Stimulated activated naive B cell treated with anti-CD40 and anti-IgM and Interleukin-4, amounts not matched to agents 10 μg/mL and 1 μg/mL and 100 μg/mL, for 72 hours (primary cell): ENCODE data around the gene RBM45.
"Not testable (repeated sequence)": the region's sequence is repeated elsewhere in the genome, so short reads cannot be mapped to it uniquely, and the experiment has no call there.

Experiments used
- ATAC-seq, 2 donors: fragments of 150-1000 bp; cut with Tn5 transposase; replicated peaks; 2 replicates each; pipeline ENCODE4 v1.10.0; 2021; ENCODE audit warnings: moderate library complexity in 1 of 2
- DNase-seq: peaks from one replicate; pipeline ENCODE4 v3.0.0; 2021
- H3K27ac Mint-ChIP-seq: one replicate; pipeline ENCODE4 v1.8.0; 2022; ENCODE audit warnings: mild to moderate bottlenecking, mixed read lengths
- H3K27me3 Mint-ChIP-seq, 2 donors: one replicate each; pipeline ENCODE4 v1.8.0; 2022; ENCODE audit warnings: mixed read lengths in 2 of 2
- H3K36me3 Mint-ChIP-seq, 2 donors: one replicate each; pipeline ENCODE4 v1.8.0; 2022; ENCODE audit warnings: mixed read lengths in 2 of 2, mild to moderate bottlenecking in 1 of 2
- H3K4me1 Mint-ChIP-seq, 2 donors: one replicate each; pipeline ENCODE4 v1.8.0; 2022; ENCODE audit warnings: mixed read lengths in 2 of 2, mild to moderate bottlenecking in 1 of 2
- H3K4me3 Mint-ChIP-seq, 2 donors: one replicate each; pipeline ENCODE4 v1.8.0; 2022; ENCODE audit warnings: mild to moderate bottlenecking in 2 of 2, mixed read lengths in 2 of 2, moderate library complexity in 1 of 2
- H3K9me3 Mint-ChIP-seq, 2 donors: one replicate each; pipeline ENCODE4 v1.8.0; 2022; ENCODE audit warnings: mixed read lengths in 2 of 2, mild to moderate bottlenecking in 1 of 2

Gene RBM45

GRCh38 chr2:178119179-178119922, 7.1 kb downstream of the RBM45 start:
- Mint-ChIP-seq H3K4me1 (peaks cover 2 to 5% of the 10 kb centered on the region in 2 donors), H3K36me3 (peaks cover 28 to 37% of the 10 kb centered on the region in 2 donors), H3K9me3 (no peaks in the 10 kb centered on the region), H3K27me3 (no peaks in the 10 kb centered on the region), H3K27ac (no peak overlapping the region), H3K4me3 (no peak overlapping the region)
- DNase-seq (no peak), ATAC-seq (no peak)

GRCh38 chr2:178123163-178123562, 10.9 kb downstream of the RBM45 start:
- Mint-ChIP-seq H3K27me3 (no peaks in the 10 kb centered on the region), H3K4me3 (no peak overlapping the region), H3K36me3 (peaks cover 43 to 54% of the 10 kb centered on the region in 2 donors), H3K4me1 (no peaks in the 10 kb centered on the region), H3K27ac (no peak overlapping the region), H3K9me3 (no peaks in the 10 kb centered on the region)
- DNase-seq: no peak
- ATAC-seq: no peak

- Mint-ChIP-seq H3K4me1 (no peaks in the 10 kb centered on the region), H3K27me3 (no peaks in the 10 kb centered on the region), H3K9me3 (no peaks in the 10 kb centered on the region), H3K27ac (no peak overlapping the region), H3K4me3 (no peak overlapping the region), H3K36me3 (peaks cover 35 to 53% of the 10 kb centered on the region in 2 donors)
- no peak for ATAC-seq
- DNase-seq: no peak
Observed at GRCh38 chr2:178125125-178125524, 12.9 kb downstream of the RBM45 start.

GRCh38 chr2:178125862-178126261, 13.6 kb downstream of the RBM45 start:
- no peaks in the 10 kb centered on the region for H3K4me1 Mint-ChIP-seq
- H3K9me3 Mint-ChIP-seq: no peaks in the 10 kb centered on the region
- ATAC-seq: no peak
- peaks cover 32 to 53% of the 10 kb centered on the region in 2 donors for H3K36me3 Mint-ChIP-seq
- DNase-seq: no peak
- no peak overlapping the region for H3K27ac Mint-ChIP-seq
- H3K4me3 Mint-ChIP-seq: no peak overlapping the region
- H3K27me3 Mint-ChIP-seq: no peaks in the 10 kb centered on the region

- Mint-ChIP-seq H3K4me3 (no peak overlapping the region), H3K9me3 (no peaks in the 10 kb centered on the region), H3K27ac (no peak overlapping the region), H3K36me3 (peaks cover 24 to 46% of the 10 kb centered on the region in 2 donors), H3K4me1 (no peaks in the 10 kb centered on the region), H3K27me3 (no peaks in the 10 kb centered on the region)
- ATAC-seq (no peak), DNase-seq (no peak)
Observed at GRCh38 chr2:178128836-178129630, 16.8 kb downstream of the RBM45 start.

GRCh38 chr2:178136321-178137025, 24.2 kb downstream of the RBM45 start:
- no peak overlapping the region for H3K27ac Mint-ChIP-seq

GRCh38 chr2:178142274-178143065, 30.2 kb downstream of the RBM45 start:
- H3K4me3 Mint-ChIP-seq: no peak overlapping the region
- ATAC-seq (no peak), DNase-seq (no peak)
- no peaks in the 10 kb centered on the region for H3K4me1 Mint-ChIP-seq
- no peaks in the 10 kb centered on the region for H3K36me3 Mint-ChIP-seq
- no peaks in the 10 kb centered on the region for H3K9me3 Mint-ChIP-seq
- H3K27me3 Mint-ChIP-seq: peaks cover 9 to 18% of the 10 kb centered on the region in 2 donors
- H3K27ac Mint-ChIP-seq: no peak overlapping the region

More at GRCh38 chr2:178136321-178137025, 24.2 kb downstream of the RBM45 start:
- Mint-ChIP-seq H3K9me3 (no peaks in the 10 kb centered on the region), H3K36me3 (peaks cover 20 to 30% of the 10 kb centered on the region in 2 donors), H3K27me3 (no peaks in the 10 kb centered on the region), H3K4me3 (no peak overlapping the region), H3K4me1 (no peaks in the 10 kb centered on the region)
- no peak for DNase-seq
- ATAC-seq: no peak

- H3K27ac Mint-ChIP-seq: no peak overlapping the region
- no peaks in the 10 kb centered on the region for H3K9me3 Mint-ChIP-seq
- H3K36me3 Mint-ChIP-seq: no peaks in the 10 kb centered on the region
- no peak overlapping the region for H3K4me3 Mint-ChIP-seq
- H3K4me1 Mint-ChIP-seq: no peaks in the 10 kb centered on the region
- H3K27me3 Mint-ChIP-seq: peaks cover 12 to 23% of the 10 kb centered on the region in 2 donors
- ATAC-seq (no peak), DNase-seq (no peak)
Observed at GRCh38 chr2:178143481-178143880, 31.2 kb downstream of the RBM45 start.

GRCh38 chr2:178152033-178152432, 39.8 kb downstream of the RBM45 start:
- Mint-ChIP-seq H3K27ac (no peak overlapping the region), H3K27me3 (peaks cover 14% of the 10 kb centered on the region in 2 donors), H3K4me1 (no peaks in the 10 kb centered on the region), H3K36me3 (no peaks in the 10 kb centered on the region), H3K9me3 (peaks cover 10 to 15% of the 10 kb centered on the region in 2 donors), H3K4me3 (no peak overlapping the region)
- DNase-seq (no peak), ATAC-seq (no peak)

GRCh38 chr2:178152542-178152941, 40.3 kb downstream of the RBM45 start:
- Mint-ChIP-seq H3K9me3 (peaks cover 10 to 15% of the 10 kb centered on the region in 2 donors), H3K27ac (no peak overlapping the region), H3K4me1 (no peaks in the 10 kb centered on the region), H3K36me3 (no peaks in the 10 kb centered on the region), H3K4me3 (no peak overlapping the region), H3K27me3 (peaks cover 12 to 13% of the 10 kb centered on the region in 2 donors)
- ATAC-seq (no peak), DNase-seq (no peak)

GRCh38 chr2:178152977-178153376, 40.7 kb downstream of the RBM45 start:
- peaks cover 10 to 15% of the 10 kb centered on the region in 2 donors for H3K9me3 Mint-ChIP-seq
- H3K27me3 Mint-ChIP-seq: peaks cover 7 to 10% of the 10 kb centered on the region in 2 donors
- no peak overlapping the region for H3K27ac Mint-ChIP-seq
- no peaks in the 10 kb centered on the region for H3K36me3 Mint-ChIP-seq
- no peaks in the 10 kb centered on the region for H3K4me1 Mint-ChIP-seq
- ATAC-seq (no peak), DNase-seq (no peak)
- H3K4me3 Mint-ChIP-seq: no peak overlapping the region

- H3K4me1 Mint-ChIP-seq, H3K4me3 Mint-ChIP-seq, DNase-seq, H3K36me3 Mint-ChIP-seq, ATAC-seq, H3K27ac Mint-ChIP-seq: not testable (repeated sequence)
- Mint-ChIP-seq H3K27me3 (peaks cover 5 to 12% of the 10 kb centered on the region in 2 donors), H3K9me3 (peaks cover 10 to 15% of the 10 kb centered on the region in 2 donors)
Observed at GRCh38 chr2:178153878-178154277, 41.6 kb downstream of the RBM45 start.

- DNase-seq (no peak), ATAC-seq (no peak)
- Mint-ChIP-seq H3K27me3 (peaks cover 6 to 7% of the 10 kb centered on the region in 2 donors), H3K27ac (no peak overlapping the region), H3K9me3 (peaks cover 10 to 15% of the 10 kb centered on the region in 2 donors), H3K4me3 (no peak overlapping the region), H3K4me1 (no peaks in the 10 kb centered on the region), H3K36me3 (no peaks in the 10 kb centered on the region)
Observed at GRCh38 chr2:178155524-178155923, 43.3 kb downstream of the RBM45 start.

GRCh38 chr2:178157574-178157973, 45.3 kb downstream of the RBM45 start:
- Mint-ChIP-seq H3K36me3 (no peaks in the 10 kb centered on the region), H3K4me1 (no peaks in the 10 kb centered on the region), H3K27me3 (peaks cover 6 to 7% of the 10 kb centered on the region in 2 donors), H3K4me3 (no peak overlapping the region), H3K27ac (no peak overlapping the region), H3K9me3 (peaks cover 10 to 15% of the 10 kb centered on the region in 2 donors)
- DNase-seq (no peak), ATAC-seq (no peak)
